ENCODE data around the gene HTR3E.
"Not testable (repeated sequence)": the region's sequence is repeated elsewhere in the genome, so short reads cannot be mapped to it uniquely, and the experiment has no call there.

Gene HTR3E, protein sequence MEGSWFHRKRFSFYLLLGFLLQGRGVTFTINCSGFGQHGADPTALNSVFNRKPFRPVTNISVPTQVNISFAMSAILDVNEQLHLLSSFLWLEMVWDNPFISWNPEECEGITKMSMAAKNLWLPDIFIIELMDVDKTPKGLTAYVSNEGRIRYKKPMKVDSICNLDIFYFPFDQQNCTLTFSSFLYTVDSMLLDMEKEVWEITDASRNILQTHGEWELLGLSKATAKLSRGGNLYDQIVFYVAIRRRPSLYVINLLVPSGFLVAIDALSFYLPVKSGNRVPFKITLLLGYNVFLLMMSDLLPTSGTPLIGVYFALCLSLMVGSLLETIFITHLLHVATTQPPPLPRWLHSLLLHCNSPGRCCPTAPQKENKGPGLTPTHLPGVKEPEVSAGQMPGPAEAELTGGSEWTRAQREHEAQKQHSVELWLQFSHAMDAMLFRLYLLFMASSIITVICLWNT

DNA sequence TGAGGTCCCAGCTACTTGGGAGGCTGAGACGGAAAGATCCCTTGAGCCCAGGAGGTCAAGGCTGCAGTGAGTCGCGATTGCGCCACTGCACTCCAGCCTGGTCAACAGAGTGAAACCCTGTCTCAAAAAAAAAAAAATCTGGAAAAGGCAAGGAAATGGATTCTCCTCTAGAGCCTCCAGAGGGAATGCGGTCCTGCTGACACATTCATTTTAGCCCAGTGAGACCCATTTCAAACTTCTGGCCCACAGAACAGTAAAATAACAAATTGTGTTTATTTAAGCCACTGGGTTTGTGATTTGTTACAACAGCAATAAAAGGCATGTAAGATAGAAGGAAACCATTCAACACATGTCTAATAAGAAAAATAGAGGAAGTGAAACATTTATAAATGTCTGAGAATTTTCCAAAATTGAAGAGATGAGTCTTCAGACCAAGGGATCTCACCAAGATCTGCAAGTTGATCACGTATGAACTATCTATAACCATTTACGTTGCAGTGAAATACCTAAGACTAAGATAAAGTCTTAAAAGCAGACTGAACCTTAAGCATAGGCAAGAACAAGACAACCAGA is at the start of gene HTR3E:
TSS of gene HTR3E (plus strand) at position 254 of the 573 bp plus-strand sequence. CDS start 466 bp downstream, outside the sequence.
- DNase-seq: no peak

DNA sequence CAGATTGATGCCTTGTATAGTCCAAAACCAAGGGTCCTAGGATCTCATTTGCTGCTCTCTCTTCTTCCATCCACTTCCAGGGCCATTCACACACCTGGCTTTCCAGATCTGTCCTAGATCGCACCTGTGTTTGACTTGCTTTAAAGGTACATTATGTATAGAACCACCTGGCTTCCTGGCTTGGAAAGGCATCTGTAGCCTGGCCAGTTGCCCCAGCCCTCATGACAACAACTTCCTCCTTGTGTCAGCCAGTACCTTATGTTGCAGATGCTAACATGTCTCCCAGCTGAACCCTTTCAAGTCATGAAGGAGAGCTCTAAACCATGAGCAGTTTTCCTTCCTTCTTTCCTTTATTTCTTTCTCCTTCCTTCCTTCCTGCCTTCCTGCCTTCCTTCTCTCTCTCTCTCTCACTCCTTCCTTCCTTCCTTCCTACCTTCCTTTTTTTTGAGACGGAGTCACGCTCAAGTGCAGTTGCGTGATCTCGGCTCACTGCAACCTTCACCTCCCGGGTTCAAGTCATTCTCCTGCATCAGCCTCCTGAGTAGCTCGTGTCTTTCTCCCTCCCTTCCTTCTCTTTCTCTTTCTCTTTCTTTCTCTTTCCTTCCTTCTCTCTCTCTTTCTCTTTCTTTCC is 46.5 kb upstream of the HTR3E start:
- no peak for DNase-seq

DNA sequence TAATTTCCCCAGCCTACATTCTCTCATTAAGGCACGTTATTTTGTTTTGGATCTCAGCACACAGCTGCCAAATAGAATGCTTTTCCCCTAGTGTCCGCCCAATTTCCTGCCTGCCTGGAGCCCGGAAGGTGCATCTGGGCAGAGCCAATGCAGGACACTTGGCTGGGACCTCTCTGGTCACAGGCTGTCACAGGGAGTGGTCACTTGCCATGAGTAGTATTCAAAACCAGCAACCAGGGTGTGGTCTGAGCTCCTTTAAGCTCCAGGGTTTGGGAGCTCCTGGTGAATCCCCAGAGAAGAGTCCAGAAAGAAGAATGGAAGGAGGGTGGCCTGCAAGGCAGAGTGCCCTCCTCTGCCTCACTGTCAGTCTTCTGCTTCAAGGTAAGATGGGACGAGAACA is 44.1 kb upstream of the HTR3E start, which contains the start of gene HTR3C:
TSS of gene HTR3C (plus strand) at position 281 of the 400 bp plus-strand sequence. CDS start at position 315, 34 bp downstream.
- DNase-seq: no peak

DNA sequence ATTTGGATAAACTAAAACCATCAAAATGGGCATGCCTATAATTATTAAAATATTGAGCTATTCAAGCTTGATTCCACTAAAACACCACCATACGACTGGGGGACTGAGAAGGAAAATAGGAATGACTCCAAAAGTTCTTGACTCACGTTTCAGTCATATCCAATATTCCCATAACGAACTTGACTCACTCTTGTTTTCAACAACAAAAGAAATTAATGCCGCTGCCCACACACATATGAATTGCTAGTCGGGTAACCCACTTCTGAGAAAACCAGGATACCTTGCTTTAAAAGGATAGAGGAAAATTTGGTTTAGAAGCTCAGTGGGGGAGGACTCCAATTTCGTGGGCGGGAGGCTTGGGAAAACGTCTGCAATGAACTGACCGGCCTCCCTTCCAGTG is 38.8 kb upstream of the HTR3E start:
- DNase-seq: no peak

- no peak for DNase-seq
These were observed 37.4 kb upstream of the HTR3E start for GRCh38 chr3:184059424-184059823.

- DNase-seq: no peak
These were observed 34.2 kb upstream of the HTR3E start for GRCh38 chr3:184062637-184063036.

DNA sequence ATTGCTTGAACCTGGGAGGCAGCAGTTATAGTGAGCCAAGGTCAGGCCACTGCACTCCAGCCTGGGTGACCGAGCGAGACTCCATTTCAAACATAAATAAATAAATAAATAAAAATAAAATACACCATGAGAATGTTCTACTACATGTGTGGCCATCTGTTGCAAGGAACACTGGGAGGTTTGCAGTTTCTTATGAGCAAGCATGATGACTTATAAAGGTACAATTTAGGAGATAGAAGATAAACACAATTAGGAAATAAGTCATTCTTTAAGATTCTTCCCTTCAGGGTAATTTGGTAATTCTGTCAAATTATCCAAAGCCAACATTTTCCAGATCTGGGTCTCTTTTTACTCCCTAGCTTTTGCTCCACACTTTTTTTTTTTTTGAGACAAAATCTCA is 30.7 kb upstream of the HTR3E start:
- DNase-seq: no peak

DNA sequence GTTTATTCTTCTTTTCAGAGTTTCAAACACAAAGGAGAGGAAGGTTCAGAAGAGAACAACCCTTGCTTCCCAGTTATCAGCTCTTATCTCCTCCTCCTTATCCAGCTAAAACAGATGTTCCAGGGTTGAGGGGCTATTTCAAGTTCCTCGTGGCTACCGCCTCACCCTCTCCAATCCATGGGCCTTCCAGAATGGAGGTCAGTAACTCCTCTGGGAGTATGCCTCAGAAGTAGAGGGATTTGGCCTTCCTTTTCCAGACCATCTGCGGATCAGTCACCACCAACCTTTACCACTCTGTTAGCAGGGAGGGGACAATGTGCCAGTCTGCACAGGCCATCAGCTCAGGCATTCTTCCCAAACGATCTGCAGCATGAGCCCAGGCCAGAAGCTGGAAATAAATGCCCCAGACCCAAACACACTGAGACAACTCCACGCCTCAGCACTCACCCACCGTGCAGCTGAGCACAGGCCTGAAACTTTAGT is 29.2 kb upstream of the HTR3E start:
- no peak for DNase-seq

DNA sequence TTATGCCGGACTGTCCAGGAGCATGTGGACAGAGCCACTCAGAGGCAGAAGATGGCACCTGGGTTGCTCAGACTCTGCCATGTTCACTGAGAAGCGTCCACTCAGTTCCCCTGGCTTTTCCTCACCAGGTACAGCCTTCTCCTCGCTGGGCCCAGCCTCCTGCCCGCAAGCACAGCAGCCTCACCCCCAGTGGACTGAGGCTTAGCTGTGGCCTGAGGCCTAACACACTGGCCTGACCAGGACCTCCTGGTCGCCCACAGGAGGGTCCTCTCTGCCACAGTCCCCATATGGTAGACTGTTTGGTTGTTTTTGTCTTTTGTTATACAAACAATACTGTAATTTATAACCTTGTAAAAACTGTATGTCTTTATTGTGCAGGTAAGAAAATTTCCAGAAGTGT is 28.5 kb upstream of the HTR3E start:
- DNase-seq: no peak

GRCh38 chr3:184071142-184071541 is 25.7 kb upstream of the HTR3E start:
- not testable (repeated sequence) for DNase-seq

DNA sequence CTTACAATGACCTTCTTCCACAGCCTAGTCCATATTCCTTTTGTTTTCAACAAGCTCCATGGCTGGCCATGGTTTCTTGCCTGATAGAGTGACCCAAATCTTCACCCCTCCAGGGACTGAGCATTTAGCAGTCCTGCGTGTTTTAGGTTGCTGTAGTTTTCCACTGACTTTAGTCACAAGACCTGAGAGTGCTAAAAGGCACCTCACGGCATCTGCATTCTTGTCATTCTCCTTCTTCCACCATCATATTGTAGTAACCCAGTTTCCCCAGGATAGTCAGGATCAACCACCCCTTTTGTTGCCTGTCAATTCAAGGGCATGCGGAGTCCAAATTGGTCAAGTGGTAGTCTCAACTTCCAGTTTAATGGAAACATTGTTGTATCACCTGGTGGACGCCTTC is 23.2 kb upstream of the HTR3E start:
- no peak for DNase-seq

DNA sequence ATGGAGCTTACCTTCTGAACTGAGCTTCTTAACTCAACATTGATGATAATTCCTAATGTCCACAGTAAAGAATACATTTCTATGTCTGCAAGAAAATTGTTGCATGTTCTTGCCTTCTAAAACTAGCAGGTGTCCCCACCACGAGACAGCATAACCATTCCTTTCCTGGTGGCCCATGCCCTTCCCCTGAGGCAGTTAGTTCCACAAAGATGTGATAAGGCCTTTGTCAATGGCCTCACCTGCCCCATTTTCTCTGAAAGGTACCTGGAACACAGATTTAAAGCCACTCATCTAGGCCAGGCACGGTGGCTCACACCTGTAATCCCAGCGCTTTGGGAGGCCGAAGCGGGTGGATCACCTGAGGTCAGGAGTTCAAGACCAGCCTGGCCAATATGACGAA is 21.0 kb upstream of the HTR3E start:
- no peak for DNase-seq

DNA sequence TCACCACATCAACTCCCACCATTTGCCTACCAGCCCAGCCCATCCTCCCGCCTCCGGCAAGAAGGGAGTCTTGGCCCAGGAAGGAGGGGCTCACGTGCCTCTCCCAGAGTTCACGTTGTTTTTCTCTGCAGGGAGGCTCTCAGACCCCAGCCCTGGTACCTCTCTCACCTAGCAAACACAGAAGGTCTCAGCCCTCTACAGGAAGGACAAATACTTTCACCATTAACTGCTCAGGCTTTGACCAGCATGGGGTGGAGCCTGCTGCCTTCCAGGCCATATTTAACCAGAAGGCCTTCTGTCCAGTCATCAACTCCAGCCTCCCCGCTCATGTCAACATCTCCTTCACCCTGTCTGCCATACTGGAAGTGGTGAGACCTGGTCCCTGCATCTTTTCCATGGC is 19.0 kb upstream of the HTR3E start:
- no peak for DNase-seq

DNA sequence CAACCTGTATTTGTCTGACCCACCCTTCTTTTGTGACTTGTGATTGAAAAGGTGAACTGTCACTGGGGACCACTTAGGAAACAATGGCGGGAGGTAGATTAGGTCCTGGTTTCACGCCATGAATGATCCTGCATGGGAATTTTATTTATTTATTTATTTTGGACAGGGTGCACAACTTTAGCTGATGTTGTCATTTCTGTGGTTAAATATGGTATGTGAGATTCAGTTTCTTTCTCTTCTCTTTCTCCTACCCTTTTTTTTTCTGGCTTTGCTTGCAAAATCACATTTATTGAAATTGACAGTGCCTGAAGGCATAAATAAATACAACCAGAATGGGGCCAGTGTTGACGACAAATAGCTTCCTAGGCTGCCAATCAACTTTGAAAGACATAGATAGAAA is 18.0 kb upstream of the HTR3E start:
- no peak for DNase-seq

GRCh38 chr3:184081116-184081830 is 15.6 kb upstream of the HTR3E start:
- DNase-seq: no peak

GRCh38 chr3:184082034-184082433 is 14.8 kb upstream of the HTR3E start:
- no peak for DNase-seq

- no peak for DNase-seq
These were observed 14.4 kb upstream of the HTR3E start for GRCh38 chr3:184082465-184082864.

DNA sequence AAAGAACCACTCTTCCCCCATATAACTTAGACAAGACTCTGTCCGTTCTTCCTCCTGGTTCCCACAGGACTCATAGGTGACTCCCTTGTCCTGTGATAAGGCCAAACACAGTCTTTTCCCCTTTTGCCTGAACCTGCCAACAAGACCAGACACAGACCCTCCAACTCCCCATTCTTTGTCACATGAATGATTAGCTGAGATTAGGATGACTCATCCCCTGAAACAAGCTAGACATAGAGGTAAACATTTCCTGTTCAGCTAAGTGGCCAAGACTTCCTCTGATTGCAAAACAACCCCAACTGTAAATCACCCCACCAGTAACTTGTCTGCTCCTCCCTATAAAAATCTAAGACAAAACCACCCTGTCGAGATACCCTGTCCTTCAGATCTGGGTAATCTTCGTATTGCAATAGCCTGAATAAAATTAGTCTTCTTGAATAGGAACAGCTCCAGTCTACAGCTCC is 11.4 kb upstream of the HTR3E start:
- no peak for DNase-seq

GRCh38 chr3:184092199-184092598 is 4.7 kb upstream of the HTR3E start:
- DNase-seq: no peak

- no peak for DNase-seq
These were observed 692 bp downstream of the HTR3E start for GRCh38 chr3:184097556-184097955.

DNA sequence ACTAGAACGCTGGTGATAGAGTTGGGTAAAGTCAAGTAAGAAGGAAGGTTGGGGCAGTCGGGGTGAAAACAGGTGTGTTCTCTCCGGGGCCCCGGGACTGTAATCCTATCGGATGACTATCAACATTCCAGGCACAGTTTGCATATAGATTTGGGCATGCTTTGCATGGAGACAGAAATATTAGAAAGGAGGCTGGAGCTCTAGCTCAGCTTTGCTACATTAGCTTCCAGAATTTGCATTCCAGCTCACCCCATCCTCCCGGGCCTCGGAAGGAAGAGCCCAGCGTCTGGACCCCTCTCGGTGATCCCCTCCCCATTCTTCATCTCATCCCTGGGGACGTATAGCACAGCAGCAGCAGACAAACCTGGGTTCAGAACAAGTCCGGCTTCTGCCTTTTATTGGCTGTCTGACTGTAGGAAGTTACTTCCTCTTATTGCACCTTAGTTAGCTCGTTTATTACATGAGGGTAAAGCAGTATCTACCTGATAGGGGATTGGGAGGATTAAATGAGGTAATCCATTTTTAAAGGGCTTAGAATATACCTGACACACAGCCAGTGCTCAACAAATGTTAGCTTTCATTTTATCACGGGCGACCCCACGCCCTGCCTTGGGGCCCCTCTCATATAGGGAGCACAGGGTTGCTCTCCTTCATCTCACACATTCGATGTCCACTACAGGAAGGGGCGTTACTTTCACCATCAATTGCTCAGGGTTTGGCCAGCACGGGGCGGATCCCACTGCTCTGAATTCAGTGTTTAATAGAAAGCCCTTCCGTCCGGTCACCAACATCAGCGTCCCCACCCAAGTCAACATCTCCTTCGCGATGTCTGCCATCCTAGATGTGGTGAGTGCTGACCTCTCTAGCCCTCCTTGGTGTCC is 3.2 kb downstream of the HTR3E start:
- no peak for DNase-seq

- DNase-seq: no peak
These were observed 13.5 kb downstream of the HTR3E start for GRCh38 chr3:184110316-184110725.
